Measurements from ENCODE around the gene RC3H2. TPM values are rescaled to one million over a fixed set of nuclear protein-coding genes. Genes with fewer than 3 reads are reported as not detected.
"Not testable (repeated sequence)": the region's sequence is repeated elsewhere in the genome, so short reads cannot be mapped to it uniquely, and the experiment has no call there.

Gene RC3H2
- polyA plus RNA-seq, 4 donors: 35.7 to 44.6 (median 43.7) TPM

DNA sequence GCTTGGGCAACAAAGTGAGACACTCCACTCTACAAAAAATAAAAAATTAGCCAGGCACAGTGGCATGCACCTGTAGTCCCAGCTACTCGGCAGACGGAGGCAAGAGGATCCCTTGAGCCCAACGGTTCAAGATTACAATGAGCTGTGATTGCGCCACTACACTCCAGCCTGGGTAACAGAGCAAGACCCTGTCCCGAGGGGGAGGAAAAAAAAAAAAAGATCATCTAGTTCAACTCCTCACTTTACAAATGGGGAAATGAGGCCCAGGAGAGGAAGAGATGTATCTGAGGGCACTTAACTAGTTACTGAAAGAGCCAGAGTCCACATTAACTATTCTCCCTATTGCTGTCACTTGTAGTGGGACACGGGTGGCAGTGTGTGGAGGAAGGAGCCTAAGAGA, 90.6 kb downstream of the RC3H2 start:
- no peak for DNase-seq (ENCODE audit: low read depth in 4 of 4, low spot score in 3 of 4)

DNA sequence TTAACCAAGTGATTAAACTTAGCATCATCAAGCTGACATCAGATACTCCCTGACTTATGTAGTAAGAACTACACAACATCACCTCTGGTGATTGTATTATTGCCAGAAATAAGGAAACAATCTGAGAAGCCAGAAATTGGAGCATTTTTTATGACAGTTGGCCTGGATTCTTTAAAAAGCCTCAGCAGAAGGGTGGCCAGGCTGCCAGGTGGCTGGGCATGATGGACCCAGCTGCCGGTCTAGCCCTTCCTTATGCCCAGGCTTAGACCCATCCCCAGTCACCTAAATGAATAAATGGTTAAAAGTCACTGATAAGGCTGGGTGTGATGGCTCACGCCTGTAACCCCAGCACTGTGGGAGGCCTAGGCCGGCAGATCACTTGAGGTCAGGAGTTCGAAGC, 92.4 kb downstream of the RC3H2 start:
- no peak for DNase-seq (ENCODE audit: low read depth in 4 of 4, low spot score in 3 of 4)

DNA sequence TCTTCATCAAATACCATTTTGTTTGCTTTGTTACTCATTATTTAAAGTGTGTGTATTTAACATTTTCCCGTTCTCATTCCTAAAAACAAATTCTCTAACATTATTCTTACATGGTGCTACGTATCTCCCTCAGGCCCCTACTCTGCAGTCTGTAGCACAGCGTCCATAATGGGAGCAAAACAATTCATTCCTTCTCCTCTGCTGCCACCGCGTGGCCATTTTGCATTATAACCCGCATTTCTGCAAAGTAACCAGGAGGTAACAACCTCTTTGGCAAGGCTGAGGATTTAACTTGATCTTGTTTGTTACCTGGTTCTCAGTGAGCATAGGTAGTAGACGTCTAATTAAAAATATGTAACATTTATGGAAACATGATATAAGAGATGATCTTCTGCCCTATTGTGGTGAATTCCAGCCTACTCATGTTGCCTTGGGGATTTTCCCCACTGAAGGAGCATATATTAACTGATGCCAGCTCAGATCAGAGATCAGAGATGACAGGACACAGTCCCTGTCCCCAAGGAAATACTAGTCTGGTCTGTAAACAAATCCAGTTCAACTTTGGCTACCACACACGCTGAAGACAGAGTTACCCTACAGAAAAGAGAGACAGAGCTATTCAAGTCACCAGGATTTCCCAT, 94.7 kb downstream of the RC3H2 start:
- peak; percentile 35 to 64 (median 57) for DNase-seq (ENCODE audit: low read depth in 4 of 4, low spot score in 3 of 4)

DNA sequence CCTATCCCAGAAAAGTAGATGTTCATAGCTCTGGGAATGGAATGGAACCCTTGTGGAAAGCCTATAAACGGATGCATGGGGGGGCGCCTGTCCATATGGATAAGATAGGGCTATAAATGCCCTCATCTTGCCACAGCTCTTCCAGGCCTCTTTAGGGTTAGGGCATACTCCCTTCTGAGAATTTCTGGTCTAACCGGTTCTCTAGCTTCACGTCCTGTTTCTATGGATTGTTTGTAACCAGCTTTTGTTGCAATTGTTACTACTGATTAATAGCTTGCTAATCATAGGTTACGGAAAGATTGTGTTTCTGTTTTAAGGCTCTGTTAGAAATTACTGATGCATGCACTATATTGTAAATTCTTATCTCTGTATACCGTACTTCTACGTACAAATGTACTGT, 95.9 kb downstream of the RC3H2 start:
- not testable (repeated sequence) for DNase-seq (ENCODE audit: low read depth in 4 of 4, low spot score in 3 of 4)

DNA sequence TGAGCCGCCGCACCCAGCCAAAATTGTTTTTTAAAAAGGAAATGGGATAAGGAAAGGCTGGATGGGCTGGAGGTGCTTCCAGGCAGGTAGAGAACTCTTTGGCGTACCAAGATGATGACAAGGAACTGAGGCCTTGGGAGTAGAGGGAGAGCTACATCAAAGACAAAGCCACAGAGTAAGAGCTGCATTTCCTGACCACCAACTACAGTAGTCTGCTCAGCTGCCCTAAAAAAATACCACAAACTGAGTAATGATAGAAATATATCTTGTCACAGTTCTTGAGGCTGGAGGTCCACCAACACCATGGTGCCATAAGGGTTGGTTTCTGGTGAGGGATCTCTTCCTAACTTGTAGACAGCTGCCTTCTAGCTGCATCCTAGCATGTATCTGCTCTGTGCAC, 97.0 kb downstream of the RC3H2 start:
- DNase-seq (ENCODE audit: low read depth in 4 of 4, low spot score in 3 of 4): no peak

DNA sequence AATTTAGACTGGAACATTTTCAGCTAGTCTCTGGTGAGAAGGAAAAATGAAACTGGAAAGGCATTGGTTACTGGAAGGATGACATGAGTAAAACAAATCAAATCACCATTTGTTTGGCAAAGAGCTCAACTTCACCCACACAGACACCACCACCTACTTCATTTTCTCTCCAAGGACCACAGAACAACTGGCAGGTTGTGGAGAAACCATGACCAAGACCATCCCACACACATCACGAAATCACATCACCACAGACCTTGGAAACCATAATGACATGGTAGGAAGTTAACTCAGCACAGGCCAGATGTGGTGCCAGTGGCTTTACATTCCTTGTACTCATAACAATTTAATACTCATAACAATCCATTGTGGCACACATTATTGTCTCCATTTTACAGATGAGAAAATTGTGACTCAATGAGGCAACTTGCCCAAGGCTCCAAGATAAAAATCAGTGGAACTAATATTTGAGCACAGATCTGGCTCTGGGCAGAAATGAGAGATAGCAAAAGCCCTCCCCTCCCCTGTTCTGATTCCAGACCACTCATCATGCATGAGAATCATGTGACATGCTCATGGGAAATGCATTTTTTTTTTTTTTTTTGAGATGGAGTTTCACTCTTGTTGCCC, 97.8 kb downstream of the RC3H2 start:
- DNase-seq (ENCODE audit: low read depth in 4 of 4, low spot score in 3 of 4): no peak

DNA sequence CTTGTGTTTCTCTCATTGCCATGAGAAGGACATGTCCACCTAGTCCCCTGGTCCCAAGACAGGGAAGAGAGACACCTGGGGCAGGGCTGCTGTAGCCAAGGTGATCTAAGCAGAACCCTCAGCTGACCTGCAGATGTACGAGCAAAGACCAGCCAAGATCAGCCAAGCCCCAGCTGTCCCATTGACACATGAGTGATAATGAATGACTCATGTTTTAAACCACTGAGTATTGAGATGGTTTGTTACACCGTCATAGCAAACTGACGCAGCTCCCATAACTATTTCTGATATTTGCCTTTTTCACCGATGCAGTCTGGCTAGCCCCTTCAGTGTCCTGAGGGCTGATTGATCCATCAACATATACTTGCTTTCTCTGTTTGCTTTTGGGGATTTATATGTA, 98.5 kb downstream of the RC3H2 start:
- DNase-seq (ENCODE audit: low read depth in 4 of 4, low spot score in 3 of 4): no peak

DNA sequence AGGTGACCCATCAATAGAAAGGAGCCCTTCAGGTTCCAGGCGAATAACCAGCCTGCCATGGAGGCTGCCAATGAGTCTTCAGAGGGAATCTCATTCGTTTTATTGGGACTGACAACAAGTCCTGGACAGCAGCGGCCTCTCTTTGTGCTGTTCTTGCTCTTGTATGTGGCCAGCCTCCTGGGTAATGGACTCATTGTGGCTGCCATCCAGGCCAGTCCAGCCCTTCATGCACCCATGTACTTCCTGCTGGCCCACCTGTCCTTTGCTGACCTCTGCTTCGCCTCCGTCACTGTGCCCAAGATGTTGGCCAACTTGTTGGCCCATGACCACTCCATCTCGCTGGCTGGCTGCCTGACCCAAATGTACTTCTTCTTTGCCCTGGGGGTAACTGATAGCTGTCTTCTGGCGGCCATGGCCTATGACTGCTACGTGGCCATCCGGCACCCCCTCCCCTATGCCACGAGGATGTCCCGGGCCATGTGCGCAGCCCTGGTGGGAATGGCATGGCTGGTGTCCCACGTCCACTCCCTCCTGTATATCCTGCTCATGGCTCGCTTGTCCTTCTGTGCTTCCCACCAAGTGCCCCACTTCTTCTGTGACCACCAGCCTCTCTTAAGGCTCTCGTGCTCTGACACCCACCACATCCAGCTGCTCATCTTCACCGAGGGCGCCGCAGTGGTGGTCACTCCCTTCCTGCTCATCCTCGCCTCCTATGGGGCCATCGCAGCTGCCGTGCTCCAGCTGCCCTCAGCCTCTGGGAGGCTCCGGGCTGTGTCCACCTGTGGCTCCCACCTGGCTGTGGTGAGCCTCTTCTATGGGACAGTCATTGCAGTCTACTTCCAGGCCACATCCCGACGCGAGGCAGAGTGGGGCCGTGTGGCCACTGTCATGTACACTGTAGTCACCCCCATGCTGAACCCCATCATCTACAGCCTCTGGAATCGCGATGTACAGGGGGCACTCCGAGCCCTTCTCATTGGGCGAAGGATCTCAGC, 104.8 kb downstream of the RC3H2 start, which contains the start of gene OR1K1:
Gene OR1K1, plus strand, starts transcription at position 58 of the 995 bp plus-strand sequence. Its CDS starts 0 bp downstream, at position 58.
- DNase-seq (ENCODE audit: low read depth in 4 of 4, low spot score in 3 of 4): no peak

DNA sequence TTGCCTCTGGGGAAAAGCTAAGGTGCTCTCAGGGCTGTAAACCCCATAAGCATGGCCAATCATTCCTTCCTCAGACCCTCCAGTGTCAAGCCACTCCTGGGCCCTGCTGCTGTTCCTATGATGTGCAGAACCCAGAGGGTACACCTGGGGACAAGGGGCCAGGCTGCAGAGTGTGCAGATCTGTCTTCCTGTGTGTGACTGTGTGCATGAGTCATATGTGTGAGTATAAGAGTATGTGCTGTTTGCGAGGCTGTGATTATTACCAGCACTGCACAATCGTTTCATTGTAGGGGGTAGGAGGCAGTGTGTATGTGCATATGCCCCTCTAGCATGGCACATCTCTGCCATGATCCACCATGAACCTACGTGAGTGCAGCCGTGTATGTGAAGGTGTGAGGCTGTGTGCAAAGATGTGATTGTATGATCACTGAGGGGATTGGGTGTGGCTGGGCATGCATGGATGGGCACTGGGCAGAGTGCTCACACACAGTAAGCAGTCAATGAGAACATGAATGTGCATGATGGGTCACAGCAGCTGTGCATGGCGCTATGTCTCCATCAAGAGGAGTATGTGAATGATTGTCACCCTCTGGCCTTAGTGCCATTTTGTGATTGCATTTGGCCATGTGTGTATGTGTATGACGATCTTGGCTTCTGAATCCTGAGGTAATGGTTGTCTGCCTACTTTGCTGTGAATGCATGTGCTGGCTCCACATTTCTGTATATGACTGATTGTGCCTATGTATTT, 107.7 kb downstream of the RC3H2 start:
- DNase-seq (ENCODE audit: low read depth in 4 of 4, low spot score in 3 of 4): no peak

Other genes starting within 250 kb of the RC3H2 start
- gene OR1B1, start 247.7 kb downstream of the RC3H2 start, polyA plus RNA-seq (ENCODE audit: insufficient read length in 4 of 4): not detected
- gene OR1L1, start 243.6 kb downstream of the RC3H2 start, polyA plus RNA-seq (ENCODE audit: insufficient read length in 4 of 4): not detected
- not detected for gene OR1L3, start 230.2 kb downstream of the RC3H2 start, polyA plus RNA-seq (ENCODE audit: insufficient read length in 4 of 4)
- not detected for gene OR1L4, start 181.4 kb downstream of the RC3H2 start, polyA plus RNA-seq (ENCODE audit: insufficient read length in 4 of 4)
- gene OR1L6, start 163.1 kb downstream of the RC3H2 start, polyA plus RNA-seq (ENCODE audit: insufficient read length in 4 of 4): not detected
- not detected for gene OR5C1, start 116.4 kb downstream of the RC3H2 start, polyA plus RNA-seq (ENCODE audit: insufficient read length in 4 of 4)
- gene OR1K1, start 105.2 kb downstream of the RC3H2 start, polyA plus RNA-seq (ENCODE audit: insufficient read length in 4 of 4): not detected
- gene PDCL, start 76.8 kb downstream of the RC3H2 start, polyA plus RNA-seq (ENCODE audit: insufficient read length in 4 of 4): 10 to 100 TPM; 31.4 to 40.2 (median 33.6) TPM
- 10 to 100 TPM; 13.5 to 19.0 (median 14.6) TPM for gene ZBTB6, start 8.0 kb upstream of the RC3H2 start, polyA plus RNA-seq (ENCODE audit: insufficient read length in 4 of 4)
- gene ZBTB26, start 26.2 kb upstream of the RC3H2 start, polyA plus RNA-seq (ENCODE audit: insufficient read length in 4 of 4): 10 to 100 TPM; 17.8 to 23.4 (median 19.5) TPM
- 10 to 100 TPM; 50.2 to 67.8 (median 66.7) TPM for gene RABGAP1, start 35.7 kb upstream of the RC3H2 start, polyA plus RNA-seq (ENCODE audit: insufficient read length in 4 of 4)
- under 1 TPM; 0.26 to 0.34 (median 0.31) TPM for gene GPR21, start 128.3 kb upstream of the RC3H2 start, polyA plus RNA-seq (ENCODE audit: insufficient read length in 4 of 4)

All from left renal pelvis (tissue), 4 donors.